SU-DHL-6 (cell line): ENCODE data around the gene SIGLEC14.

Experiments used
- H2AFZ ChIP-seq: fragments of 200-600 bp; sonication (generic); 2 replicates; pipeline ENCODE4 v1.6.1; 2014; ENCODE audit warnings: low read depth, mild to moderate bottlenecking, moderate library complexity, mixed read lengths, antibody characterized with exemption, low read length; ENCODE audit not compliant: severe bottlenecking
- H3F3A ChIP-seq: fragments of 200-600 bp; shearing (Covaris generic); 2 replicates; pipeline ENCODE4 v1.6.0; 2016; ENCODE audit warnings: antibody characterized with exemption, mild to moderate bottlenecking; ENCODE audit not compliant: insufficient read depth
- H3K27ac ChIP-seq: fragments of 200-600 bp; sonication (generic); 2 replicates; pipeline ENCODE4 v1.5.1; 2016; ENCODE audit warnings: low read depth, mild to moderate bottlenecking, low read length, moderate library complexity, mixed read lengths
- H3K27me3 ChIP-seq: fragments of 200-600 bp; sonication (generic), shearing (Covaris generic); 2 replicates; pipeline ENCODE4 v1.6.0; 2014; ENCODE audit warnings: mild to moderate bottlenecking, low read length
- H3K36me3 ChIP-seq: fragments of 200-600 bp; sonication (generic); 2 replicates; pipeline ENCODE4 v1.6.1; 2014; ENCODE audit warnings: mild to moderate bottlenecking, low read length, mixed read lengths
- H3K4me2 ChIP-seq: fragments of 300-600, 200-600 bp; shearing (Covaris generic), sonication (generic); 2 replicates; pipeline ENCODE4 v1.6.0; 2014; ENCODE audit warnings: low read length, low read depth, mild to moderate bottlenecking; ENCODE audit not compliant: poor library complexity, severe bottlenecking
- H3K4me3 ChIP-seq: fragments of 200-600 bp; sonication (generic); 2 replicates; pipeline ENCODE4 v1.5.1; 2014; ENCODE audit warnings: antibody characterized with exemption, low read length, mild to moderate bottlenecking, mixed read lengths; ENCODE audit not compliant: insufficient read depth, poor library complexity, severe bottlenecking
- H3K79me2 ChIP-seq: fragments of 200-600 bp; sonication (generic); 2 replicates; pipeline ENCODE4 v1.6.1; 2014; ENCODE audit warnings: mild to moderate bottlenecking, low read length, moderate library complexity; ENCODE audit not compliant: insufficient read depth
- H3K9ac ChIP-seq: fragments of 200-600 bp; sonication (generic); 2 replicates; pipeline ENCODE4 v1.7.0; 2014; ENCODE audit warnings: mild to moderate bottlenecking, low read length
- H3K9me2 ChIP-seq: fragments of 200-600 bp; sonication (generic); replicated peaks from 2 replicates; pipeline ENCODE4 v1.6.1; 2014; ENCODE audit warnings: low read length; ENCODE audit not compliant: insufficient read depth
- H3K9me3 ChIP-seq: fragments of 200-600 bp; sonication (generic); 2 replicates; pipeline ENCODE4 v1.6.1; 2014; ENCODE audit warnings: low read length, mixed read lengths; ENCODE audit not compliant: insufficient read depth
- H4K20me1 ChIP-seq: fragments of 200-600 bp; sonication (generic); 2 replicates; pipeline ENCODE4 v1.6.1; 2014; ENCODE audit warnings: low read depth, mild to moderate bottlenecking, antibody characterized with exemption, low read length, moderate library complexity, mixed read lengths
- EZH2phosphoT487 ChIP-seq: fragments of 200-600 bp; sonication (generic), shearing (Covaris generic); conservative IDR thresholded peaks from 2 replicates; pipeline ENCODE4 v1.6.1; 2018; ENCODE audit warnings: mild to moderate bottlenecking, antibody characterized with exemption, low read length, moderate library complexity, mixed read lengths
- TF ChIP-seq, protein P1 (sequence below): fragments of 200-600 bp; sonication (generic); IDR thresholded peaks from one replicate; pipeline ENCODE4 v1.5.1; 2017; ENCODE audit warnings: antibody characterized with exemption, mild to moderate bottlenecking, low read length, moderate library complexity; ENCODE audit not compliant: insufficient read depth, poor library complexity, severe bottlenecking

SIGLEC14 gene

DNA sequence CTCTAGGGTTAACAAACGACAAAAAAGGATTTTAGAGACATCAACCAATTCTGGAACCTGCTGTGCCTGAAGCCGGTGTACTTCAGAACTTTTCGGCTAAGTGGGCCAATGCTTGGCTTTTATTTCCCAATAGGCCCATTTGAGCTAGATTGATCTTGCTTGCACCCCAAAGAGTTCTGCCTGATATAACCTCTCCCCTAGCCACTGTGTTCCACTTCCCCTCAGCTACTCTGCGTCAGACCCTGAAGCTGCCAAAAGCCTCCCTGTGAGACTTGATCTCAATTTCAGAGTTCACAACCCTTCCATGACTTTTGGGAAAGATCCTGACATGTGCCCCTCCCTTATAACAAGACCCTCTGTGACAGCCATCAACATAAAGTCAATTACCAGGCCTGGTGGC lies 5.6 kb upstream of the SIGLEC14 start:
- H4K20me1 ChIP-seq: no peaks in the 10 kb centered on the region
- H2AFZ ChIP-seq: no peak overlapping the region
- H3K4me3 ChIP-seq: no peak overlapping the region
- TF ChIP-seq, protein P1, sequence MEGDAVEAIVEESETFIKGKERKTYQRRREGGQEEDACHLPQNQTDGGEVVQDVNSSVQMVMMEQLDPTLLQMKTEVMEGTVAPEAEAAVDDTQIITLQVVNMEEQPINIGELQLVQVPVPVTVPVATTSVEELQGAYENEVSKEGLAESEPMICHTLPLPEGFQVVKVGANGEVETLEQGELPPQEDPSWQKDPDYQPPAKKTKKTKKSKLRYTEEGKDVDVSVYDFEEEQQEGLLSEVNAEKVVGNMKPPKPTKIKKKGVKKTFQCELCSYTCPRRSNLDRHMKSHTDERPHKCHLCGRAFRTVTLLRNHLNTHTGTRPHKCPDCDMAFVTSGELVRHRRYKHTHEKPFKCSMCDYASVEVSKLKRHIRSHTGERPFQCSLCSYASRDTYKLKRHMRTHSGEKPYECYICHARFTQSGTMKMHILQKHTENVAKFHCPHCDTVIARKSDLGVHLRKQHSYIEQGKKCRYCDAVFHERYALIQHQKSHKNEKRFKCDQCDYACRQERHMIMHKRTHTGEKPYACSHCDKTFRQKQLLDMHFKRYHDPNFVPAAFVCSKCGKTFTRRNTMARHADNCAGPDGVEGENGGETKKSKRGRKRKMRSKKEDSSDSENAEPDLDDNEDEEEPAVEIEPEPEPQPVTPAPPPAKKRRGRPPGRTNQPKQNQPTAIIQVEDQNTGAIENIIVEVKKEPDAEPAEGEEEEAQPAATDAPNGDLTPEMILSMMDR: no peak
- TF ChIP-seq EZH2phosphoT487: no peak
- no peaks in the 10 kb centered on the region for H3K9me2 ChIP-seq
- H3K4me2 ChIP-seq: no peak overlapping the region
- no peak overlapping the region for H3K9ac ChIP-seq
- no peaks in the 10 kb centered on the region for H3K79me2 ChIP-seq
- H3K27me3 ChIP-seq: no peaks in the 10 kb centered on the region
- H3K27ac ChIP-seq: no peak overlapping the region
- H3F3A ChIP-seq: no peaks in the 10 kb centered on the region
- H3K9me3 ChIP-seq: no peaks in the 10 kb centered on the region
- no peaks in the 10 kb centered on the region for H3K36me3 ChIP-seq

DNA sequence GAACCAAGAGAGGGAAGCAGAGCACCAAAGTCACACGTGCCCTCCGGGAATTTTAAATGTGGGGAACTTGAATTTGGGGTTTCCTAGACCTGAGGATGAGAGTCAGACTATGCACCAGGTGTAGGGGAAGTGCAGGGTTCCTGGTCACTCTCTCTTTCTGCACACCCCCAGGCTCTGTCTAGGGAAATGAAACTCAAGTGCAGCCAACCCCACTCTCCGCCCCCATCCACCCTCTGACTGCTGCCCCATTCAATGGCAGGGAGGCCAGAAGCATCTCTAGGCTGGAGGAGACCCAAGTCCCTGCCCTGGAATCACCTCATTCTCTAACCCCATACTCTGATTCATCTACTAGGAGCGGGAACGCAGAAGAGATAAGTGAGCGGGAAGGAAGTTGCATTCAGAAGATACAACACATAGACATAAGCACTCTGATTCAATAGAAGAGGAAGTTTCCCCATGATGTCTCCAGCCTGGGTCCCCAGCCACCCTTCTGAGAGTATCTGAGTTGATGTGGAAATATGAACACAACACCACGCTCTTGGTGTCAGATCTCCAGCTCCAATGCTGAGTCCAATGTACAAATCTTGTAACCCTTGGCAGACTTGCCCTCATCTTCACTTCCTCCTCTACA lies 4.7 kb upstream of the SIGLEC14 start:
- no peaks in the 10 kb centered on the region for H3F3A ChIP-seq
- H3K36me3 ChIP-seq: no peaks in the 10 kb centered on the region
- H3K9me2 ChIP-seq: no peaks in the 10 kb centered on the region
- H3K79me2 ChIP-seq: no peaks in the 10 kb centered on the region
- H3K9ac ChIP-seq: no peak overlapping the region
- no peak overlapping the region for H3K4me3 ChIP-seq
- TF ChIP-seq, protein P1: no peak
- TF ChIP-seq EZH2phosphoT487: no peak
- no peaks in the 10 kb centered on the region for H3K27me3 ChIP-seq
- no peaks in the 10 kb centered on the region for H4K20me1 ChIP-seq
- no peak overlapping the region for H2AFZ ChIP-seq
- no peak overlapping the region for H3K27ac ChIP-seq
- H3K9me3 ChIP-seq: no peaks in the 10 kb centered on the region
- no peak overlapping the region for H3K4me2 ChIP-seq

DNA sequence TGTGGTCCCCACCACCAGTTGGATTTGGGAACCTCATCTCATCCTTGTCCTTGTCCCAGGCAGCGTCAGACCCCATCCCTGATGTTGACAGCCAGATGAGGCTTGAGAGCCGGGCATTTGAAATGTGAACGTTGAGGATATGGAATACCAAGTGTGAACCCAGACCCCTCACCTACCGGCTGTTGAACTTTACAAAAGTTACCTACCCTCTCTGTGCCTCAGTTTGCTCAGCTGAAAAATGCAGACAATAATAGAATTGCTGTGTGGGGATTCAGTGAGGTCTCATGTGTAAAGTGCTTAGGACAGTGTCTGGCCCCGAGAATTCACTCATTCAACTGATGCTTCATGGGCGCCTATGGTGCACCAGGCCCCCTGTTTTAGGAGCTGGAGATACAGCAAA lies 693 bp upstream of the SIGLEC14 start:
- no peak for TF ChIP-seq EZH2phosphoT487
- TF ChIP-seq, protein P1: no peak
- no peaks in the 10 kb centered on the region for H3K36me3 ChIP-seq
- H3K9me2 ChIP-seq: no peaks in the 10 kb centered on the region
- no peaks in the 10 kb centered on the region for H3K79me2 ChIP-seq
- no peaks in the 10 kb centered on the region for H3K27me3 ChIP-seq
- H4K20me1 ChIP-seq: no peaks in the 10 kb centered on the region
- H3K9ac ChIP-seq: no peak overlapping the region
- no peak overlapping the region for H3K4me2 ChIP-seq
- H3K27ac ChIP-seq: no peak overlapping the region
- no peak overlapping the region for H3K4me3 ChIP-seq
- no peaks in the 10 kb centered on the region for H3F3A ChIP-seq
- no peaks in the 10 kb centered on the region for H3K9me3 ChIP-seq
- no peak overlapping the region for H2AFZ ChIP-seq
